GM19438 (cell line): Measurements from ENCODE around the gene ZKSCAN7.
"Not testable (repeated sequence)": the region's sequence is repeated elsewhere in the genome, so short reads cannot be mapped to it uniquely, and the experiment has no call there.

Experiments used
- ATAC-seq: cut with Tn5 transposase; IDR thresholded peaks from one replicate; pipeline ENCODE4 v1.9.1; 2021; ENCODE audit warnings: low read depth; ENCODE audit not compliant: unreplicated experiment

The ZKSCAN7 gene

DNA sequence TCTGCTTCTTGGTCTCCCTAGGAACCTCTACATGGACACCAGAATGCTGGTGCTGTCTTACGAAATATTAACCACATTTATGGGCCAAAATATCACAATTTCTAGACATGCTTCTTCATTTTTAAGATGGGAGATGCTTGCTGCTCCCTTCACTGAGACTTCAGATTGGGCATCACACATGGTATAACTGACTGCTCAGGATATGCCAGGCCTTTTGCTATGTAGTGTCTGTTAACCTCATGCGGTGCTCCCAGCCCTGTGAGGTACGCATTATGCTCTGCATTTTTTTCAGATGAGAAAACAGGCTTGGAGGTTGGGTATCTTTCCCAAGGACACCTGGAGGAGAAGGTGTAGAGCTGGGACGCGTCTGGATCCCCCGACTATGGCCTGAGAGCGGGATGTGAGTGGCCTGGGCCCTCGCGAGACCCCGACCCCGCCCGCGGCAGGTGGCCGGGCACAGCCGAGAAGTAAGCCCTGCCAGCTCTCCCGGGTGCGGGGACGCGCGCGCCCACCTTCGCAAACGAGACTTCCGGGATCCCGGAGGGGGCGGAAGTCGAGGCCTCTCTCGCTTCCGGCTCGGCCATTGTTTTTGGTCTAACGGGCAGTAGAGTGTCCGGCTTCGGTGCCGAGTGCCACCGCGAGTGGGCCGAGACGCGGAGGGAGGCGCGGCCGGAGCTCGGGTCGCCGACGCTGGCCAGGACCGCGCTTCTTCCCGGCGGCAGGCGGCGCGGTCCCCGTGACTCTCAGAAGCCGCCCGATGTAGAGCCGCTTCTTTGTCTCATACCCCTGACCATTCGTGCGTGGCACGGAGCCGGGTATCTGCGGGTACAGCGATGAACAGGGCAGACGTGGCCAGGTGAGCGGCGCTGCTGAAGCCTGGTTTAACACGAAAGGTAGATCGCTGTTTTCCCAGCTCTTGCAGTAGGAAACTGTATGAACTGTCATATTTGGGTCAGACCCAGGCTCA lies at the start of gene ZKSCAN7:
Gene ZKSCAN7 (plus strand): TSS at position 568 of the 967 bp plus-strand sequence. CDS start 1,855 bp downstream, outside the sequence.
- ATAC-seq, result peak; percentile 60

DNA sequence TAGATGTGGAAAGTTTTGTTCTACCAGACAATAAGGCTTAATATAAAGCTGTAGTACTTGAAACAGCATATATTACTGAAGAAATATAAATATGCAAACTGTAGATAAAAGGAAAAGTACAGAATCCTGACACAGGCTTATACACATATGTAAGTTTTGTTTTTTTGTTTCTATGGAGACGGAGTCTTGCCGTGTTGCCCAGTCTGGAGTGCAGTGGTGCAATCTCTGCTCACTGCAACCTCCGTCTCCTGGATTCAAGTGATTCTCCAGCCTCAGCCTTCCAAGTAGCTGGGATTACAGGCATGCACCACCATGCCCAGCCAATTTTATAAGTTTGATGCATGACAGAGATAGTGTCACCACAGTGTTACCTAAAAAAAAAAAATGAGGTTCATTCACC lies 48.4 kb upstream of the ZKSCAN7 start:
- no peak for ATAC-seq

DNA sequence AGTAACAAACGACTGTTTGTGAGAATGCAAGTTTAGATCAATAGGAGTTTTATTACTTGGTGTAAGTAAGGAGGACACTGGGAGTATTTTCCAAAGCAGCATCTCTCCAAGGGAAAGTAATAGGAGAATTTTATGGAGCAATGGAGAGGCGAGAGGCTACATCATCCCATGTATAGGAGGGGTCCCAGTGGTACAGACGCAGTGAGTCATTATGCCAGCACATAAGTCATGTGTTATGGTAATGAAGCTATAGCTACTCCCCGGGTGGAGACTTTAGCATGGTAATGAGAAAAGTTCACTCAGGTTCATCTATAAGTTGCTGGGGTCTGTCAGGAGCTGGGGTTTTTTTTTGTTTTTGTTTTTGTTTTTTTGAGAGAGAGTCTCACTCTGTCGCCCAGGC lies 48.0 kb upstream of the ZKSCAN7 start:
- ATAC-seq, result no peak

GRCh38 chr3:44509393-44509921 lies 45.5 kb upstream of the ZKSCAN7 start:
- ATAC-seq, result no peak

DNA sequence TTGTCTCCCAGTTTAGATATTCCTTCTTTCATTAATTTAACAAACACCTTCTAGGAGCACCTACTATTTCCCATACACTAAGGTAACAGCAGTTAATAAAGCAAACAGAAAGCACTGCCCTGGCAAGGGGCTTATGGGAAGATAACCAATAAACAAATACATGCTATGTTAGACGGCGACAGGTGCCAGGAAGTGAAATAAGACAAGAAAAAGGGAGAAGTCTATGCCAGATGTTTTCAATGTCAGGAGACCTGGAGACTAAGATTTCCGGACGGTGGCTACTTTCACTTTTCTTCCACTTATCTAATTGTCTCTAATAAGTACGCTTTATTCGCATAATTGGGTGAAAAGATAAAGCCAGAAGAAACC lies 45.0 kb upstream of the ZKSCAN7 start:
- ATAC-seq, result peak; percentile 49

DNA sequence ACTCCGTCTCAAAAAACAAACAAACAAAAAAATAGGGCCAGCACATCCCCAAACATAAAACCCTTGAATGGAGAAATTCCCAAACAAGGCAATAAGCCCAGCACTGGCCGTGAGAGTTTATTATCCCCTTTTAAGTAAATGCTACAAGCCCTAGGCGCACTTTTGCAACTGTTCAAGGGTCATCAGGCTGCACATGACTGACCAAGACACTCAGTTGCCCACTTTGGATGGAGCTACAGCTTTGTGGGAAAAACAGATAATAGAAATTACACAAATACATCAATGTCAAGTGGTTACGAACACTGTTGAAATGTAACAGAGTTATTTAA lies 43.8 kb upstream of the ZKSCAN7 start:
- ATAC-seq, result no peak

DNA sequence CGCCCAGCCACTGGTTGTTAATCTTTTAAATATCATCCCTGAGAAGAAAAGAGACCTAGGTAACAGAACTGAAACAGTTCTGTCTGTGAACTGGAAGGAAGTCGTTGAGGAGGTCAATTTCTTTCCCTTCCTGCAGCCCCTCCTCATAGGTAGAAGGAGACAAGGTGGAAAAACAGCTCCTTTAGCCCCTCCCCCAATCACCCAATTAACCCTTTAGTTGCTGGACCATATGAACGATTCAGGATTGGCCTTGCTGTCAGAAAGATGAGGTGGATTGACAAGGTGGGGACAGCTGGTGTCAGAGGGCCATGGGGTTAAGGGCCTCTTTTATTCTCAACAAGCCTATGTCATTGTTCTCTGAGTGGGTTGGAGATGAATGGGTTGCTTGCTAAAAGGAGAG lies 41.5 kb upstream of the ZKSCAN7 start:
- no peak for ATAC-seq

GRCh38 chr3:44516230-44516629 lies 38.8 kb upstream of the ZKSCAN7 start:
- ATAC-seq, result no peak

DNA sequence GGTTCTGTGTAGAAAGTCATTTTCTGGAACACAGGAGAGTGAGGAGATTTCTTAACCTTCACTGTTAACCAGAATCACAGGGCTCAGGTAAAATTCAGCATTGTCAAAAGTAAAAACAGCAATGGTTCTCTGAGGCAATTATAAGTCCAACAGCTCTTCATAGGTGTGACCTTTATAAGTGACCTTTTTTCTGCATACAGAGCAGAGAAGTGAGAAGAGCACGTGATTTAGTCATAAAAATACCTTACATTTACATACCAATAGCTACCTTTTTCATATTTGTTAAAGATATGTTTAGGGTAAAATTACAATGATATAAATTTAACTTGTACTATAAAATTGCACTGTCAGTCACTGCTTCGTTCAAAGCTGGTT lies 36.2 kb upstream of the ZKSCAN7 start:
- ATAC-seq, result no peak

DNA sequence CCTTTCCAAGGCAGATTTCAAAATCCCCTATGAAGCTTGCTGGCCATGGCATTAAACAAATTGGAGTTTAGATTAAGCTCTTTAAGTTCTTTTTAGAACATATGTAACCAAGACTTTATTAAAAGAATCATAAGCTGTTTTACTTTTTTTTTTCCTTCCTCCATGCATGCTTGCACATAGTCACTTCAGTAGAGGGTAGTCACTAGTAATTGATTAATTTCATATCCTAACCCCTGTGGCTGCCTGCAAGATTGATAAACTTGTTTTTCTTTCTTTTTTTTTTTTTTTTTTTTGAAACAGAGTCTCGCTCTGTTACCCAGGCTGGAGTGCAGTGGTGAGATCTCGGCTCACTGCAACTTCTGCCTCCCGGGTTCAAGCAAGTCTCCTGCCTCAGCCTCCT lies 33.3 kb upstream of the ZKSCAN7 start:
- ATAC-seq, result no peak

DNA sequence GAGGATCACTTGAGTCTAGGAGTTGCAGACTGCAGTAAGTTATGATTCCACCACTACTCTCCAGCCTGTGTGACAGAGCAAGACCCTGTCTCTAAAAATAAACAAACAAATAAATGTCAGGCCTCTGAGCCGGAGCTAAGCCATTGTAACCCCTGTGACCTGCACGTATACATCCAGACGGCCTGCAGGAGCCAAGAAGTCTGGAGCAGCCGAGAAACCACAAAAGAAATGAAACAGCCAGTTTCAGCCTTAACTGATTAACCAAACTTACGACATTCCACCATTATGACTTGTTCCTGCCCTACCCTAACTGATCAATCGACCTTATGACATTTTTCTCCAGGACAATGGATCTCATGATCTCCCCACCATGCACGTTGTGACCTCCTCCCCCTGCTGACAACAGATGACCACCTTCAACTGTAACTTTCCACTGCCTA lies 32.5 kb upstream of the ZKSCAN7 start:
- ATAC-seq, result no peak

- ATAC-seq, result no peak
Observed at GRCh38 chr3:44525060-44525459, 29.9 kb upstream of the ZKSCAN7 start.

DNA sequence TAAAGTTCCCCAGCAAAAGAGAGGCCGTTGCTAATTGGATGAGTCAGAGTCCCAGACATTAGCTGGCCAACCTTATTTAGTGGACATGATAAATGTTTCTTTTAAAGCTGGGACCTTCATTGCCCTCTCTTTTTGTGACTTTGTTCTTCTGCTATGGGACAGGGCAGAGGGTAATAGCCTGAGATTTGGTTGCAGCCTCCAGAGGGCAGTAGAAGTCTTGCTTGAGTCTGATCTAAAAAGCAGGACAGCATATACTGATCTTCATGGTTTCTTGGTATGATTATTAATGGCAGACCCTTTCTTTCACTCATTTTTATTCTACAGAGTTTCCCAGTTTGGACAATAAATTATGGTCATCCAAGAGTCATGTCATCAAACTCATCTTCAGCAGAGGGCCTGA lies 25.1 kb upstream of the ZKSCAN7 start:
- ATAC-seq, result no peak

GRCh38 chr3:44530911-44531310 lies 24.1 kb upstream of the ZKSCAN7 start:
- no peak for ATAC-seq

DNA sequence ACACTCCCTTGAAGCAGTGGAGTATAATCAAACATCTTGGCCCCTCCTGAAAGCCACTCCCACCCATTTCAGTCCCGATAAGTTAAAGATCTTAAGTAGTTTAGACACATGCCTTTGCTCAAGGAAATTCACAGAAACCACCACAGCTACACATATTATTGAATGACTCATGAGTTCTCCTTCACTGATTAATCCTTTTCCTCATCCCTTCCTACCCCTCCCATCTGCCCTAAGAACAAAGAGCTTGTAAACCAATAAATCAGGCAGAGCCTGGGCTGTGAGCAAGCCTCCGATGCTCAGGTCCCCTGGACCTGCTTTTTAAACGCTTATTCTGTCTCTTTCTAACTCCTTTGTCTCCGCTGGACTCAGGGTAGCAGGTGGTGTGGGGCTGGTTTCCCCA lies 20.3 kb upstream of the ZKSCAN7 start:
- not testable (repeated sequence) for ATAC-seq

- ATAC-seq, result no peak
Observed at GRCh38 chr3:44535364-44535763, 19.6 kb upstream of the ZKSCAN7 start.

GRCh38 chr3:44544811-44545210 lies 10.2 kb upstream of the ZKSCAN7 start:
- ATAC-seq, result not testable (repeated sequence)

DNA sequence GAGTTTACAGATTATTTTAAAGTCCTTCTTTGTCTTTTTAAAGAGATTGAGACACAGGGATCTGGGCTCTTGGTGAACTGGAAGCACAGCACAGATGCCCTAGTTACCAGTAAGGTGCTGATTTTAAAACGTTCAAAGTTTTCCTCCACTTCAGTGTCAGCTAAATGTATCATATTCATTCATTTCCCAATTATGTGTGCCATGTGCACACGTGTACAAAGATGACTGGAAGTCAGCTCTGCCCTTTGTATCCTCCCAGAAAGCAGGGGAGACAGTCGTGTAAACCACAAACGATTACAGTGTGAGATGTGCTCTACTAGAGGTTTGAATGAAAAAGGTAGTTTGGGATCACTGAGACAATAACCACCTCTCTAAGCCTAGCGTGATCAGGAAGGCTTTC lies 730 bp downstream of the ZKSCAN7 start:
- no peak for ATAC-seq

DNA sequence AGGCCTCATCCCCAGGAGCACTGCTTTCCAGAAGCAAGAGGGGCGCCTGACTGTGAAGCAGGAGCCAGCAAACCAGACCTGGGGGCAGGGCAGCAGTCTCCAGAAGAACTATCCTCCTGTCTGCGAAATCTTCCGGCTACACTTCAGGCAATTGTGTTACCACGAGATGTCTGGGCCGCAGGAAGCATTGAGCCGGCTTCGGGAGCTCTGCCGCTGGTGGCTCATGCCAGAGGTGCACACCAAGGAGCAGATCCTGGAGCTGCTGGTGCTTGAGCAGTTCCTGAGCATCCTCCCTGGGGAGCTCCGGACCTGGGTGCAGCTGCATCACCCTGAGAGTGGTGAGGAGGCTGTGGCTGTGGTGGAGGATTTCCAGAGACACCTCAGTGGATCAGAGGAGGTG lies 2.1 kb downstream of the ZKSCAN7 start:
- no peak for ATAC-seq

GRCh38 chr3:44561076-44561475 lies 6.1 kb downstream of the ZKSCAN7 start:
- no peak for ATAC-seq

DNA sequence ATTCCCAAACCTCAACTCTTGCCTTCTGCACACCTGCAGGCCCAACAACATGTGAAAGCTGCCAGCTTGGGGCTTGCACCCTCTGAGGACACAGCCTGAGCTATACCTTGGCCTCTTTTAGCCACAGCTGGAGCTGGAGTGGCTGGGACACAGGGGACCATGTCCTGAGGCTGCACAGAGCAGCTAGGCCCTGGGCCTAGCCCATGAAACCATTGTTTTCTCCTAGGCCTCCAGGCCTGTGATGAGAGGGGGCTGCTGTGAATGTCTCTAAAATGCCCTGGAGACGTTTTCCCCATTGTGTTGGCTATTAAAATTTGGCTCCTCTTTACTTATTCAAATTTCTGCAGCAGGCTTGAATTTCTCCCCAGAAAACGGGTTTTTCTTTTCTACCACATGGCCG lies 7.2 kb downstream of the ZKSCAN7 start:
- no peak for ATAC-seq

DNA sequence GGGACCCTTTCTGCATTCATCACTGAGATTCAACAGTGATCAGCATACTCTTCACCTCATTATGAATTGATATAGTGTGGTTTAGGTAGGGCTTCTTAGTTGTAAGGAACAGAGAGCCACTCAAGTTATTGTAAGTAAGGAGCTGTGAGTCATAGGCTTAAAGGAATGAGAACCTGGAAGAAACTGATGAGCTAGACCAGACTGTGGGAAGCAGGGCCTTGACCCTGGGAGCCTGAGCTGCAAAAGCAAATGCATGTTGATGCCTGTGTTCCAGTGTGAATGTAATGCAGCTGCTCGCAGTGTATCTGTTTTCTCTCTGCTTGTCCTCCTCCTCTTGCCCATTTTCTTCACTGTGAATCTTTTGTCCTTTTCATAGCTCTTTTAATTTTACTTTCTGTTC lies 13.6 kb downstream of the ZKSCAN7 start:
- no peak for ATAC-seq
